NCI-H2107 treated with DMSO at 0.1 percent for 48 hours (cell line): ENCODE results near the gene KBTBD12.
"Not testable (repeated sequence)": the region's sequence is repeated elsewhere in the genome, so short reads cannot be mapped to it uniquely, and the experiment has no call there.

Experiments
- DNase-seq: peaks from one replicate; lab custom pipeline; 2025; ENCODE audit not compliant: unreplicated experiment; lab: John Stamatoyannopoulos, UW

Gene KBTBD12

DNA sequence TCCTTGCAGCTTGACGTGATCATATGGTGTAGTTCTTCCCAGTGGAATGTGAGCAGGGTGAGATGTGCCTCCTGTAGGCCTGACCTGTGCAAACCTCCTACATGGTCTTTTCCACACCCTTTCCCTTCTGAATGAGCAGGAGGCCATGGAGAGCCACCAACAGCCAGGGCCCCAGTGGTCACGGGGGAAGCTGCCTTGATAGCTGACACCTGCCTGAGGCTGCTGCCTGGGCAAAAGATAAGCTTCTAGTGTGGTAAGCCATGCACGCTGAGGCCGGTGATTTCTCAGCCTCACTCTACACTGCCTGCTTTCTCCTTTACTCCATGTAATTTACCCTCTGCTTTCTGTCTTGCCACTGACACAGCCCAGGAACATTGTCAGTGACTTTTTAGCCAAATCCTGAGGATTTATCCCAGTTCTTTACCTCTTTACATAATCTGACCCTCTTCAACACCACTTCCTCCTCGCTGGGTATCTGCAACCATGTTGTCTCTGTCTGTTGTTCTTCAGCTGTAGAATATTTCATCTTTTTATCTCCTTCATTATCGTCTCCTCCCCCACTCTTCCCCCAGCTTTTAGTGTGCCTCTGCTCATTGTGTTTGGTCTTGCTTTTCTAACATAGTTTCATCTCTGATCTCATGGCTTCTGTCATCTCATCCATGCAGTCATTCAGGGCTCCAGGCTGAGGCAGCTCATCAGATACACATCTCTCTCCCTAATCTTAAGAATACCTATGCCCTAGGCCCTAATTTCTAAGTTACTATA, 11.2 kb upstream of the KBTBD12 start:
- DNase-seq: no peak

DNA sequence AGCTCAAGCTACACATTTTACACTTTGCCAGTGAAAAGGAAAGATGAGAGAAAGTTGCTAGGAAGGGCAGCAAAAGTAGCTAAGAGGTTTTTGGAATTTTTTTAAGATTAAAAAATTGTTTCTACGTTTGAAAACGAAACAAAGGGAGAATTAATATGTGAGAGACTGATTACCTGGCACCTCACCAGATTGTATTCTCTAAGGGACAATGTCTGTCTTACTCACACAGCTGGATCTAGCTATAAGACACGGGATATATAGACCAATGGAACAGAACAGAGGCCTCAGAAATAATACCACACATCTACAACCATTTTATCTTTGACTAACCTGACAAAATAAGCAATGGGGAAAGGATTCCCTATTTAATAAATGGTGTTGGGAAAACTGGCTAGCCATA, 9.5 kb upstream of the KBTBD12 start:
- DNase-seq: no peak

DNA sequence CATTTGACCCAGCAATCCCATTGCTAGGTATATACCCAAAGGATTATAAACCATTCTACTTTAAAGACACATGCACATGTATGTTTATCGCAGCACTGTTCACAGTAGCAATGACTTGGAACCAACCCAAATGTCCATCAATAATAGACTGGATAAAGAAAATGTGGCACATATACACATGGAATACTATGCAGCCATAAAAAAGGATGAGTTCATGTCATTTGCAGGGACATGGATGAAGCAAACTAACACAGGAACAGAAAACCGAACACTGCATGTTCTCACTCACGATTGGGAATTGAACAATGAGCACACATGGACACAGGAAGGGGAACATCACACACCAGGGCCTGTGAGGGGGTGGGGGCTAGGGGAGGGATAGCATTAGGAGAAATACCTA, 8.4 kb upstream of the KBTBD12 start:
- DNase-seq: not testable (repeated sequence)

DNA sequence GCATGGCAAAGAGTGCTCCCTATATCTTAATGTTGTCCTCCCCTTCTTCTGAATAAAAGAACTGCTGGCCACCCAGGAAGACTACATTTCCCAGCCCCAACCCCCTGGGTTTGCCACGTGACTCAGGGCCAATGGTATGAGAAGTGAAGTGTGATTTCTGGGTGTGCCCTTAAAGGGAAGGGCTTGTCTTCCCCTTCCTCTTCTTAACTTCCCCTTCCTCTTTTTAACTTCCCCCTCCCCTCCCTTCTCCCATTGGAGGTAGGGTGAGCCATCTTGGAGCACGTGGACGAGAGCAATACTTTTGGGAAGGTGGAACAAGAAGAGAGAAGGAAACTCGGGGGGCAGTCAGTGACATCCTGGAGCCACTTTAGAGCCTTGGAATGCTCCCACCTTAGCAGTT, 6.8 kb upstream of the KBTBD12 start:
- DNase-seq: no peak

DNA sequence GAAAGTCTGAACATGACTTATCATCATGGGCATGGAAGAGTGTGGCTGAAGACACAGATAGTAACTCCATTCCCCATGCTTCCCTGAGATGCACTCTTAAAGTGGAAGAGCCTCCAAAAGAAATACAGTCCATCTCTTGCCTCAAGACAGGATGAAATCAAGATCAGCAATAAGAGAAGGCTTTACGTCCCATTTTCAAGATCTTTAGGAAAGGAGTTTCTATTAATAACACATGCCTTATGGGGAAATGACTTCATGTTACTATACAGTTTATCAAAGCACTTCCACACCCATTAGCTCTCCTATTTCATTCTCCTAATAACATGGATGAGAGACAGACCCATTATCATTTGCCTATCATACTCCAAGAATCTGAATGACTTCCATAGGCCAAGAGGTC, 6.1 kb upstream of the KBTBD12 start:
- DNase-seq: no peak

DNA sequence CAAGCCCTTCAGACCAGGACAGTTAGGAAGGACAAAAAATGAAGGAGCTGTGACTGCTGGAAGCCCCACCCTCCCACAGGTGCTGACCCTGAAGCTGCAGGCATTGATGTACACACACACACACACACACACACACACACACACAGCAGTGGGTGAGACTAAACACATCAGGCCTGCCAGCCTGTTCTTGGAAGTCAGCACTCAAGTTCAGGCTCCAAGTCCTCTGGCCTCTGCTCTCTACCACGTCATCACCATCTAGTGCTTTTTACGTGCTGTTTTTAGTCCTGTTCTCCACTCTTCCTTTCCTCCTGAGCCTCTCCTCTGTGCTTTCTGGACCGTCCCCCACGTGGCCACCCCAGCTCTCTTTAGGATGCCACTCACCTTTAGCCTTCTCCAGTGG, 5.4 kb upstream of the KBTBD12 start:
- DNase-seq: no peak

DNA sequence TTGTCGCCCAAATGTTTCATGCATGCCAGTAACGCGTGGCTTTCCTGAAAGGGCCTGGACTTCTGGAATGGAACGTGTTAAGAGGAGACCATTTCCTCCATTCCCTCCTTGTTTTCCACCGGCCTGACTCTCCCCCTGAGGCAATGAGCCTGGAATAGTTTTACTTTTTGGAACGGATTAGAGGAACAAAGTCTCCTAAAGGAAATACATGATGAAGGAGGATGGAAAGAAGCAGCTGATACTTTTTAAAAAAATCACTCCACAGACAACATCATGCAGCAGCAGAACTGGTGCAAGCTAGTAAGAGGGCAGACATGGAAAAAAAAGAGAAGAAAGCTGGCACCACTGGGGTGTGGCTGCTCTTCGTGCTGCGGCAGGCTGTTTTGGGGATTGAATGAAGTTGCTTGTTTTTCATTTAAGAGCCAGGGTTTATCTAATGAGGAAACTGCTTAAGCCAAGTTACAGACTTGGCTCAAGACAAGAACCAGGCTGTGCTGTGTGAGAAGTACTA, 3.6 kb upstream of the KBTBD12 start:
- DNase-seq: no peak

DNA sequence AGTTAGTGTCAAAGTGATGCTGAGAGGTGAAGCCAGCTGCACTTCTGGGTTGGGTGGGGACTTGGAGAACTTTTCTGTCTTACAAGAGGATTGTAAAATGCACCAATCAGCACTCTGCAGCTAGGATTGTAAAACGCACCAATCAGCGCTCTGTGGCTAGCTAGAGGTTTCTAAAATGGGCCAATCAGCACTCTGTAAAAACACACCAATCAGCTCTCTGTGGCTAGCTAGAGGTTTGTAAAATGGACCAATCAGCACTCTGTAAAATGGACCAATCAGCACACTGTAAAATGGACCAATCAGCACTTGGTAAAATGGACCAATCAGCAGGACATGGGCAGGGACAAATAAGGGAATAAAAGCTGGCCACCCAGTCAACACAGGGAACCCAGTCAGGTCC, 1.2 kb upstream of the KBTBD12 start:
- DNase-seq: not testable (repeated sequence)

DNA sequence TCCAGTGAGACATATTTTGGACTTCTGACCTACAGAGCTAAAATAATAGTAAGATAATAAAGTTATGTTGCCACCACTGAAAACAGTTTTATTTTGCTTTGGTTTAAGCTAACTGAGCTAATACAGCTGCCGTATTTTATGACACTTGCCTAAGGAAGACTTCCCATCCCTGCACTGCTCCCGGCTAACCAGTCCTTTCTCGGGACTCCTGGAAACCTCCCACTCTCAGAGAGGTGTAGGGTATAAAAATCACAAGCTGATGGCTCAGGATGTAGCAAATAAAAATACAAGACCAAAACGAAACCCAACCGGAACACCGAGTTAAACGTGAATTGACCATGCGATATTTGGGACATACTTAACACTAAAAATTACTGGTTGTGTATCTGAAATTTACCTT, 448 bp upstream of the KBTBD12 start:
- no peak for DNase-seq

DNA sequence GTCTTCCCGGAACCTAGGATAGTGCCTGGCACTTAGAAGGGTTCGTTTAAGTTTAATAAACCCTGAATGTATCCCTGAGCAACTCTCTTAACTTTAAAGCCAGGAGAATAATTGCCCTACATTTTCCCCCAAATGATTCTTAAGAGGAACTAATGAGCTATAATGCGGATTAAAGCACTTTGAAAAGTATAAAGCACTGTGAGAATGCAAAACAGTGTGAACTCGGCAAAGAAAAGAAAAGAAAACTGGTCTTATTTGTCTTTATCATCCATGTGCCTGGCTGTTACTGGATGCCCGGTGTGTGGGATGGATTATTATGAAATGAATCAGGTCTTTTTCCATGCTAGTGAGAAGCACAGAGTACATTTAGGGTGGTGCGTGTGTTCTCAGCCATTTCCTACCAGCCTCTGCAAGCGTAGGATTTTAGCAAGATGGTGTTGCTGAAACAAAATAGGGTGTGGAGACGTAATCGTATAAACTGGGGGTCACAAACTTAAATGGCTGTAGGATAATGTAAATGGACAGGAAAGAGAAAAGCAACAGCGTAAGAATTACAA, 983 bp downstream of the KBTBD12 start:
- DNase-seq: no peak

DNA sequence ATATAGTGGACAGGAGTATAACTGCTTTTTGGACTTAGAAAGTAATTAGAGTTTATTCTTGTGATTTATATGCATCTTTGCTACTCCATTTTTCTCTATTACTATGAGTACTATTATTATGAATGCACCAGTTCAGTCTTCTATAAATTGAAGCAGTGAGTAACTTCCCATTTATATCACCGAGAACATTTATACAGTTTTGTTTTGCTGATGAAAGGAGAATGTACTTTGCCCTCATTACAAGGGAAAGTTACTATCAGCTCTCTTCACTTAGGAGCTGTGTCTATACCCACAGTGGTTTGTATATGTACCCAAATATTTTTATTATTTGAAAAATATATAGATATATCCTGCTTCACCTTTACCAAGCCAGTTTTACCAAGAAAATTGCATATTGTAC, 5.7 kb downstream of the KBTBD12 start:
- DNase-seq: no peak

DNA sequence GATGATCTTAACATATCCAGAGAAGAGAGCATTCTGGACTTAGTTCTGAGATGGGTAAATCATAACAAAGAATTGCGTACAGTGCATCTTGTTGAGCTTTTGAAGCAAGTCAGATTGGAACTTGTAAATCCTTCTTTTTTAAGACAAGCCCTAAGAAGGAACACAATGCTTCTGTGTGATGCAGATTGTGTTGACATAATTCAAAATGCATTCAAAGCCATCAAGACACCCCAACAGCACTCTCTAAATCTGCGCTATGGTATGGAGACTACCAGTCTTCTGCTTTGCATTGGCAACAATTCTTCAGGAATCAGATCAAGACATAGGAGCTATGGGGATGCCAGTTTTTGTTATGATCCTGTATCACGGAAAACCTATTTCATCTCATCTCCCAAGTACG, 8.6 kb downstream of the KBTBD12 start:
- no peak for DNase-seq

DNA sequence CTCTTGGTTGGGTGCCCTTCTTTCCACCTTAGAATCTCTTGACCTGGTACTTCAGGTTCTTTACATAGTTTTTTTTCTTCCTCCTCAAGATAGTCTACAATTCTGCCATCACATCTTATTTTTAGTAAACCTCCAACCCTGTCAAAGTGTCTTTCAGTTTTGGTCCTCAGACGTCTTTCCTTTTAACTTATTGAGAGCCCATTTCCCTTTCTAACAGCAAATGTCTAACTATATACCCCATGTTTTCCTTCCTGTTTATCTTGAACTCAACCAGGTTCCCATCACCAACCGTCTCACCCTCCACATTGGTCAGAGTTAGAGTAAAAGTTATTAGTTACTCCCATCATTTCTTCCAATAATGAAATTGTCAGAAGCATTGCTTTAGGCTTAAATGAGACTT, 10.4 kb downstream of the KBTBD12 start:
- DNase-seq: no peak

DNA sequence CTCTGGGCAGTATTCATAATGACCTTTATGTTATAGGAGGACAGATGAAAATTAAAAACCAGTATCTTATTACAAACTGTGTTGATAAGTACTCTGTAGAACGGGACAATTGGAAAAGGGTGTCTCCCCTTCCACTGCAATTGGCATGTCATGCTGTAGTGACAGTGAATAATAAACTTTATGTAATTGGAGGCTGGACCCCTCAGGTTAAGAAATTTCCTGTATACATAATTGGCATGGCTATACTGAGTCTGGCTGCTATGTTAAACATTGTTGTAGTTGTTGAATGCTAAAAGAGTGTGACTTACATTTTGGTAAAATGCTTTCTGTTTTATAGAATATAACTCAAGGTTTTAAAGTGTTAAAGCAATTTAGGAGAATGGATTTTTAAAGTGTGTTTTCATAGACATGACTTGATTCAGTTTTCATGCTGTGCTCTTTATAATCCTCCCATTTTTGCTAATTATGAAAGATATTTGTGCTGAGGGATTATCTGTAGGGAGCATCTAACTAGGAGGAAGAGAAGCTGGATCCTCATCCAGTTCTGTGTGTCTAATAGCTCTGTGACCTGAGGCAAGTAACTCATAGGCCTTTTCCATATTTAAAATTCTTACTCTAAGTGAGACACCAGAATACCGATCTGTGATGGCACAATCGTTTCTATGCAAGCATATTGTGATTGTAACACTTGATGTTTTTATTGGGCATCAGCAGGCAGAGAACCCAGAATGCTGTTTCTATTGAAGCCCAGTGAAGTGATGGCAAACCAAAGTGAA, 13.0 kb downstream of the KBTBD12 start:
- DNase-seq: no peak

DNA sequence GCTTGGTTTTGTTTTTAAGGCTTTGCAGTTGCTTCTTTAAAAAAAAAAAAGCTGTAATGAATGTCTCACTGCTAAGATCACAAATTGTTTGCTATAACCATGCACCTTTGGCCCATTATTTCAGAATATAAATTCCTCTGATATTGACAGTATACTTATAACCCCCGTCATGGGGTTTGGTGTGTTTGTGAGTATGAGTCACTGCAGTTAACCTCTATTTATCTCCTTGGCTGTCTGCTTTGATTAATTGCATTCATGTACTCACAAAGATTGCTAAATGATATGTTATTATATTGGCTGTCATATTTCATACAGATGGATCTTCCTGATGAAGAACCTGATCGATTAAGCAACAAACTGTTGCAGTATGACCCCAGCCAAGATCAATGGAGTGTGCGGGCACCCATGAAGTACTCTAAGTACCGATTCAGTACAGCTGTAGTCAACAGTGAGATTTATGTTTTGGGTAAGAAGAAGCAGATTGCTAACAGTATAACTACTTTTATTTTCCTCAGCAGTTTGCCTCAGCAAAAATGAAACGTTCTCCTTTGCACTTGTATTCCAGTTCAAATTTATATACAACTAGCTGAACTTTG, 14.9 kb downstream of the KBTBD12 start:
- no peak for DNase-seq

DNA sequence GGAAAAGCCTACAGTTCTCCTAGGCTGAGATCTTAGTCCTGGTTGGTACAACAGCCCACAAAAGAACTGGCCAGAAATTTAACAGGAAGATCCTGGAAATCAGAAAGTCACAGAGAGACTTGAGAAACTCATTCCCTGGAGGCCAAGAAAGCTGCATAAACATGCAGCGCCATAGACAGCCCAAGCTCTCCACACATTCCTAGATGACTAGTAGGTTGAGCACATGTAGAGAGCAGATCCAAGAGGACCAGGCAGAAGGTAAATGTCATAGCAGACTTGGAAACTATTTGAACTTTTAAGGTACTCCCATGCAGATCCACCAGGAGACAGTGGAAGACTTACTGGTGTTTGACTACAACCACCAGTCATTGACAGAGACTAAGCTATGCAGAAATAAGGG, 18.4 kb downstream of the KBTBD12 start:
- no peak for DNase-seq

DNA sequence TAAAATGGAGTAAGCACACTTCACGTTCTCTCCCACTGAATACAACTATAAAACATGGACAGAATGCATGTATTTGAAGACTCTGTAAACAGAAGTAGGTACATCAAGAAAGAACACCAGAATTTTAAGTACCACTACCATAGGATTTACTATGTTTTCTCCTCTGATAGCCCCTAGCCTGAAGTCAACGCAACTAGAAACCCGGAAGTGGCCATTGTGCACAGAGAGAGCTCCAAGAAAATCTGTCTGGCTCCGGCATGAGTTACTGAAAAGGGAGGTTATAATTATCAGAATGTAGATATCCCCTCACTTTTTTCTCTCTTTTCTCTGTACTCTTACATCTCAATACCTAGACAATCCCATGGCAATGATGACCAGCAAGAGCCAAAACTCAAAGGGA, 23.8 kb downstream of the KBTBD12 start:
- no peak for DNase-seq

DNA sequence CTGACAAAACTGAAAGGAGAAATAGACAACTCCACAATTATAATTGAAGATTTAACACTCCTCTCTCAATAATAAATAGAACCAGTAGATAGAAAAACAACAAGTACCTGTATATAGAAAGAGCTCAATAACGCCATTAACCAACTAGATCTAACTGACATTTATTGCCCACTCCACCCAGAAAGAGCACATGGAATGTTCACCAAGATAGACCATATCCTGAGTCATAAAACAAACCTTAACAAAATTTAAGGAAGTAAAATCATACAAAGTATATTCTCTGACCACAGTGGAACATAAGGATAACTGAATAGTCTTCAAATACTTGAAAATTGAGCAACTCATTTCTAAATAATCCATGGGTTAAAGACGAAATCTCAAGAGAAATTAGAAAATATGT, 25.1 kb downstream of the KBTBD12 start:
- DNase-seq: no peak

DNA sequence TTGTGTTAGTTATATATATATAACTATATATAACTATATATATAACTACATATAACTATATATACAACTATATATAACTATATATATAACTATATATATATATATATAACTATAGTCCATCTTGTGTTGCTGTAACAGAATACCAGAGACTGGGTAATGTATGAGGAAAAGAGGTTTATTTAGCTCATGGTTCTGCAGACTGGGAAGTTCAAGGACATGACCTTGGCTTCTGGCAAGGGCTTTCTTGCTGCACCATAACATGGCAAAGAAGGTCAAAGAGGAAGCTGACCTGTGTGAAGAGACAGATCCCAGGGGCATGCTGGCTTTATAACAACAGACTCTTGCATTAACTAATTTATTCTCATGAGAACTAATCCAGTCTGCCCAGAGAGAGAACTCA, 27.6 kb downstream of the KBTBD12 start:
- DNase-seq: no peak

DNA sequence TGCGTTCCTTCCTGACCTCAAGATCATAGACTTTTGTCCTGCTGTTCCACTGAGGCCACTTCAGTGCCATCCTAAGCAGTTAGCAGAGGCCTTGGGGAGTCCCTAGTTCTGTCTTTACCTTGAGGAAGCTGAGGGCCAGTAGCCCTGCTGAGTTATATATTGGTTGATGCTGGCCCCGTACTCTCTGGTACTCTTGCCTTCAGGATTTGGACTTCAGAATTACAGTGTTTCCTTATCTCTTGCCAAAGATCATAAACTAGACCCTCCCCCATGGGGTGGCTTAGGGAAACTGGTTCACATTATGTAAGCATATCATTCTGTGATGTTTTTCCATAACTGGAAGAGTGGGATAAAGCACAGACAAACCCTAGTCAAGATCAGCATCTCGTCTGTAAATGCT, 33.2 kb downstream of the KBTBD12 start:
- no peak for DNase-seq

DNA sequence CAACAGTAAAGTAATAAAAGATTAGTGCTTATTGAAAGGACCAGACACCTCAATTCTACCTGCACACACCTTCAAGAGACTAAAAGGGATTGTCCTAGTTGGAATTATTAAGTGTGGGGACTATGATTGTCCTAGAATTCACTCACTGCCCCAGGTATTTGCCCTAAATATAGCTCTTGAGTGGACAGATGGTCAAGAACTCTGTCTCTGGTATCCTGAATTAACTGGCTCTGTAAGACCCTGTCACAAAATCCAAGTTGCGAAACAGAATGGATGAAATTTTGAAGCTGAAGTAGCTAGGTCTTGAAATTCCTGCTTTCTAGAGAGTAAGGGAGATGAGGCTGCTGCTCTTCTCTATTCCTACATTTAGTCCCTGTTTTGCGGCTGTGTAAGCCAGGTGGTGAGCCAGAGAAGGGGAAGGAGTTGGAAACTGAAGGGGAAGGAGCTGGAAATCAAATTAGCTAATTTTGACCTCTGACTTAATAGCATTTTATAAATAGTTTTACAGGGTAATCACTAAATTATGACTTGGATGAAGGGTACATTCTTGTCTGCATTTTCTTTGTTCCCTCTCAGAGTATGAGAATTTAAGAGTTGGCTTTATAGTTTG, 34.5 kb downstream of the KBTBD12 start:
- no peak for DNase-seq
